ENCODE results near the gene BICC1. TPM values are rescaled to one million over a fixed set of nuclear protein-coding genes. Genes with fewer than 3 reads are reported as not detected.

Gene BICC1
- total RNA-seq, 1 experiment from 2014 or later, result 0.57 TPM

DNA sequence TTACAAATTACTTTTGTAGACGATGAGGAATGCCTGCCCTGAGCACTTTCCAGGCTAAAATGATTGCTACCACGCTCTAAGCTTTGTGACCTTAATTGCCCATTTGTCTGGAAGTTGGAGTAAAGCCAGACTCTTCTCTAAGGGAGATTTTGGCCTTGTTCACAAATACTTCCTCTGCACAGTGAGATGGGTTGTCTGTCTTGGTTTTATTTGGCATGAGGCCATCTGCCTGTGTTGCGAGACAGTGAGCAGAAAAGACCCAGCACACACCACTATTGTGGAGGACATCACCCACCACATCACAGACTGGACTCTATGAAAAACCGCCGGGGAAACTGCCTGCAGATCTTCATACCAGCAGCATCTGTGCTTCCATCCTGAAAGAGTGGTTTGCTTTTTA, 138.4 kb downstream of the BICC1 start:
- Mint-ChIP-seq H3K27ac (no peak overlapping the region; a peak in 1 of 7 replicates), H3K27me3 (ENCODE audit: low read depth) (no peaks in the 10 kb centered on the region), H3K4me3 (no peak overlapping the region), H3K4me1 (peaks cover 2 to 5% of the 10 kb centered on the region in 2 experiments; a peak in 2 of 4 replicates), H3K36me3 (ENCODE audit: insufficient read depth in 1 of 3, low read depth in 3 of 3) (no peaks in the 10 kb centered on the region), H3K9me3 (0 out of 5 replicates have a peak, but pooled peaks cover 0 to 2% of the 10 kb centered on the region in 2 experiments)
- WGBS (ENCODE audit: extremely low coverage, insufficient read length, low lambda C conversion rate), result no CpG with 5 or more reads among the region's 5 CpGs
- H3K79me2 ChIP-seq (ENCODE audit: insufficient read depth, low read length), result no peaks in the 10 kb centered on the region
- no peak overlapping the region for H3K14ac ChIP-seq (ENCODE audit: insufficient read depth, low read length)
- no peaks in the 10 kb centered on the region for H3K79me1 ChIP-seq (ENCODE audit: insufficient read depth, low read depth, low read length, poor library complexity, severe bottlenecking)
- H3K18ac ChIP-seq (ENCODE audit: insufficient read length, low read depth, low read length), result no peak overlapping the region
- H3K4me2 ChIP-seq (ENCODE audit: insufficient read depth, insufficient read length, low read length), result no peak overlapping the region
- H4K20me1 ChIP-seq (ENCODE audit: control insufficient read depth, insufficient read depth, insufficient read length), result no peaks in the 10 kb centered on the region
- H2BK5ac ChIP-seq (ENCODE audit: insufficient read length, low read length), result no peak overlapping the region
- no peak overlapping the region for H2BK12ac ChIP-seq (ENCODE audit: insufficient read length, low read depth, low read length)
- no peak overlapping the region for H2BK15ac ChIP-seq (ENCODE audit: low read depth, low read length)
- H3K56ac ChIP-seq (ENCODE audit: insufficient read length, low read depth, low read length), result no peak overlapping the region
- H4K5ac ChIP-seq (ENCODE audit: insufficient read length, low read depth, low read length), result no peak overlapping the region
- no peaks in the 10 kb centered on the region for H3K4me1 ChIP-seq (ENCODE audit: insufficient read depth, low read length)
- no peak overlapping the region for H3K4ac ChIP-seq (ENCODE audit: low read depth, low read length)
- H3K23me2 ChIP-seq (ENCODE audit: insufficient read length, low read depth, low read length, poor library complexity, severe bottlenecking), result no peaks in the 10 kb centered on the region
- no peak overlapping the region for H2AFZ ChIP-seq (ENCODE audit: low read length)
- no peak overlapping the region for H3T11ph ChIP-seq (ENCODE audit: low read length)
- H2AK5ac ChIP-seq (ENCODE audit: insufficient read length, low read length), result peak overlapping the region; percentile 33
- no peak overlapping the region for H3K27ac ChIP-seq (ENCODE audit: insufficient read length, low read depth, low read length)
- H2BK20ac ChIP-seq (ENCODE audit: low read depth, low read length, poor library complexity, severe bottlenecking), result no peak overlapping the region
- H3K9me3 ChIP-seq (ENCODE audit: control insufficient read depth, low read depth, low read length), result no peaks in the 10 kb centered on the region
- no peak overlapping the region for H2BK120ac ChIP-seq (ENCODE audit: low read depth, low read length, poor library complexity, severe bottlenecking)
- TF ChIP-seq, protein P1, sequence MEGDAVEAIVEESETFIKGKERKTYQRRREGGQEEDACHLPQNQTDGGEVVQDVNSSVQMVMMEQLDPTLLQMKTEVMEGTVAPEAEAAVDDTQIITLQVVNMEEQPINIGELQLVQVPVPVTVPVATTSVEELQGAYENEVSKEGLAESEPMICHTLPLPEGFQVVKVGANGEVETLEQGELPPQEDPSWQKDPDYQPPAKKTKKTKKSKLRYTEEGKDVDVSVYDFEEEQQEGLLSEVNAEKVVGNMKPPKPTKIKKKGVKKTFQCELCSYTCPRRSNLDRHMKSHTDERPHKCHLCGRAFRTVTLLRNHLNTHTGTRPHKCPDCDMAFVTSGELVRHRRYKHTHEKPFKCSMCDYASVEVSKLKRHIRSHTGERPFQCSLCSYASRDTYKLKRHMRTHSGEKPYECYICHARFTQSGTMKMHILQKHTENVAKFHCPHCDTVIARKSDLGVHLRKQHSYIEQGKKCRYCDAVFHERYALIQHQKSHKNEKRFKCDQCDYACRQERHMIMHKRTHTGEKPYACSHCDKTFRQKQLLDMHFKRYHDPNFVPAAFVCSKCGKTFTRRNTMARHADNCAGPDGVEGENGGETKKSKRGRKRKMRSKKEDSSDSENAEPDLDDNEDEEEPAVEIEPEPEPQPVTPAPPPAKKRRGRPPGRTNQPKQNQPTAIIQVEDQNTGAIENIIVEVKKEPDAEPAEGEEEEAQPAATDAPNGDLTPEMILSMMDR (conservative IDR thresholded peaks at IDR 0.05), result no peak
- no peak overlapping the region for H4K91ac ChIP-seq (ENCODE audit: insufficient read length, low read depth, low read length)
- H3K23ac ChIP-seq (ENCODE audit: insufficient read length, low read depth, low read length), result no peak overlapping the region
- H4K8ac ChIP-seq (replicated peaks; ENCODE audit: insufficient read length, low read depth, low read length), result no peak overlapping the region
- DNase-seq, result no peak
- H3K9ac ChIP-seq (ENCODE audit: extremely low read depth, insufficient read length, low read length), result no peak overlapping the region
- H3K27me3 ChIP-seq (ENCODE audit: insufficient read depth, low read length), result no peaks in the 10 kb centered on the region

All from H9 (cell line).